Endothelial cell of umbilical vein (primary cell): ENCODE results near the gene RPS21.

Experiments used
- MAX ChIP-seq: IDR thresholded peaks from 2 replicates; pipeline ENCODE4 v1.6.1; 2011; ENCODE audit not compliant: insufficient read depth, insufficient read length
- POLR2A ChIP-seq: IDR thresholded peaks from 2 replicates; pipeline ENCODE4 v1.6.1; 2012; ENCODE audit warnings: low read depth, mild to moderate bottlenecking, control low read depth, low read length
- POLR2AphosphoS5 ChIP-seq: IDR thresholded peaks from 2 replicates; pipeline ENCODE4 v1.6.1; 2012; ENCODE audit warnings: low read depth, mild to moderate bottlenecking, control low read depth, low read length, moderate library complexity; ENCODE audit not compliant: insufficient read depth
- TF ChIP-seq, protein P1 (sequence below), 2 donors: IDR thresholded peaks; 1 replicate in 1 of 2; 2 replicates in 1 of 2; pipeline ENCODE4 v1.5.1; 2011; ENCODE audit warnings: low read length in 2 of 2, mild to moderate bottlenecking in 2 of 2, moderate library complexity in 2 of 2, control low read depth in 1 of 2, inconsistent platforms in 1 of 2, low read depth in 1 of 2; ENCODE audit not compliant: insufficient read depth in 1 of 2; ENCODE audit errors: extremely low read depth in 1 of 2

DNA sequence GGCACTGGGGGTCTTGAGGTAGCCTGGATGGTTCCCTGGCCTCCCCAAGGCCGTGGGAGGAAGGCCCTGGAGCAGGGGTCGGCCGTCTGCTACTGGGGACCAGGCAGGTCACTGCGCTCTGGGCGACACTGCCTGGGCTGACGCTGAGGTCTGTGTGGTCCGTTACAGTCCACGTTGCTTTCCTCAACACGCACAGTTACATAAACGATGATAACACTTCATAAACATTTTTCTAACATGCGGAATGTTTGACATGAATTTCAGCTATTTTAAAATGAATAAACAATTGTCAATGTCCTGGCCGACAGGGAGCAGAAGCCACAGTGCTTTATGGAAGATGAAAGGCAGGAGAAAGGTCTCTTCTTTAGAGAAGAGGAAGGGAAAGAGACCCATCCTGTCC is 50.6 kb downstream of the RPS21 start:
- TF ChIP-seq, protein P1, sequence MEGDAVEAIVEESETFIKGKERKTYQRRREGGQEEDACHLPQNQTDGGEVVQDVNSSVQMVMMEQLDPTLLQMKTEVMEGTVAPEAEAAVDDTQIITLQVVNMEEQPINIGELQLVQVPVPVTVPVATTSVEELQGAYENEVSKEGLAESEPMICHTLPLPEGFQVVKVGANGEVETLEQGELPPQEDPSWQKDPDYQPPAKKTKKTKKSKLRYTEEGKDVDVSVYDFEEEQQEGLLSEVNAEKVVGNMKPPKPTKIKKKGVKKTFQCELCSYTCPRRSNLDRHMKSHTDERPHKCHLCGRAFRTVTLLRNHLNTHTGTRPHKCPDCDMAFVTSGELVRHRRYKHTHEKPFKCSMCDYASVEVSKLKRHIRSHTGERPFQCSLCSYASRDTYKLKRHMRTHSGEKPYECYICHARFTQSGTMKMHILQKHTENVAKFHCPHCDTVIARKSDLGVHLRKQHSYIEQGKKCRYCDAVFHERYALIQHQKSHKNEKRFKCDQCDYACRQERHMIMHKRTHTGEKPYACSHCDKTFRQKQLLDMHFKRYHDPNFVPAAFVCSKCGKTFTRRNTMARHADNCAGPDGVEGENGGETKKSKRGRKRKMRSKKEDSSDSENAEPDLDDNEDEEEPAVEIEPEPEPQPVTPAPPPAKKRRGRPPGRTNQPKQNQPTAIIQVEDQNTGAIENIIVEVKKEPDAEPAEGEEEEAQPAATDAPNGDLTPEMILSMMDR (IDR thresholded peaks at IDR 0.05; ENCODE audit: extremely low read depth in 1 of 2, insufficient read depth in 1 of 2, low read depth in 1 of 2, low read length in 2 of 2), result no peak
- TF ChIP-seq POLR2A (no peak), MAX (no peak), POLR2AphosphoS5 (no peak)
